Right lobe of liver (tissue), 6 donors: ENCODE results near the gene CASP10. TPM values are rescaled to one million over a fixed set of nuclear protein-coding genes. Genes with fewer than 3 reads are reported as not detected.
A peak's percentile ranks its signal among the peaks of the same experiment; 100 is the strongest.

Experiments
- ATAC-seq, 4 donors: fragments of 200-7000 bp; cut with Tn5 transposase; one replicate each; pipeline ENCODE4 v1.9.1; 2020; ENCODE audit warnings: mild to moderate bottlenecking in 4 of 4, moderate library complexity in 4 of 4
- DNase-seq, 3 donors: peaks; one replicate each; pipeline ENCODE4 v3.0.0-alpha.2; 2020
- H3K27ac ChIP-seq, 3 donors: fragments of 200-600 bp; one replicate each; pipeline ENCODE4 v1.8.0; 2022
- H3K27me3 ChIP-seq, 2 donors: fragments of 200-600 bp; one replicate each; pipeline ENCODE4 v1.8.0; 2022
- H3K36me3 ChIP-seq, 4 donors: fragments of 200-600 bp; sonication (generic) in 1 of 4; one replicate each; pipeline versions ENCODE4 v1.5.1 to v1.8.0; 2017 to 2022; ENCODE audit warnings: control low read depth in 1 of 4
- H3K4me1 ChIP-seq, 4 donors: fragments of 200-600 bp; sonication (generic) in 1 of 4; one replicate each; pipeline versions ENCODE4 v1.5.1 to v1.8.0; 2017 to 2022; ENCODE audit warnings: control low read depth in 1 of 4
- H3K4me3 ChIP-seq, 3 donors: fragments of 200-600 bp; one replicate each; pipeline ENCODE4 v1.8.0; 2022
- H3K9me3 ChIP-seq, 4 donors: fragments of 200-600 bp; sonication (generic) in 1 of 4; one replicate each; pipeline versions ENCODE4 v1.5.1 to v1.8.0; 2017 to 2022; ENCODE audit warnings: control low read depth in 1 of 4
- POLR2A ChIP-seq: fragments of 450-650 bp; IDR thresholded peaks from one replicate; pipeline ENCODE4 v1.6.1; 2017; ENCODE audit warnings: antibody characterized with exemption, mild to moderate bottlenecking
- WGBS: methylation state at CpG from one replicate; pipeline ENCODE4 v1.1.6; 2018; ENCODE audit warnings: low coverage, low lambda C conversion rate; ENCODE audit not compliant: insufficient coverage; ENCODE audit errors: missing lambda C conversion rate; 5-methylcytosine and 5-hydroxymethylcytosine counted together
- intact Hi-C, 2 donors: fragments of 100-400 bp; cut with DNase I; formaldehyde crosslinking; loops; one replicate each; pipeline versions ENCODE4 v1.11.2 to v1.14.1; 2022
- total RNA-seq, 6 experiments: library from RNA; depleted of rRNA in 2 of 6; stranded (reverse); fragments of >200 nt in 2 of 6; fragmentation: NEBNext Ultra II Directional in 3 of 6; extraction: Animal tissue kit (Norgen Biotek cat#: 25700) in 3 of 6; gene quantifications; one replicate each; pipeline versions ENCODE4 v1.1.0 to v1.2.4, GENCODE V29; 2016 to 2023
- TF ChIP-seq, protein P1 (sequence below), 4 donors: fragments of 200-600 bp in 3 of 4; fragments of 450-650 bp in 1 of 4; IDR thresholded peaks; one replicate each; pipeline versions ENCODE4 v1.5.1 to v1.8.0; 2016 to 2022; ENCODE audit warnings: antibody characterized with exemption in 4 of 4, mild to moderate bottlenecking in 2 of 4
- donor health status: DM: no; HTN: yes; CAD: no.
- donor health status: DM: no; HTN: no; CAD: no.
- donor health status: DM: no; HTN: no; CAD: no.
- donor health status: DM: no; HTN: yes; CAD: no.
- donor health status: DM: no; HTN: yes; CAD: no.

Gene CASP10
- total RNA-seq, 6 experiments from 2014 or later: 4.2 to 9.4 (median 8.4) TPM

- WGBS: 61% methylated on average over 6 of the region's 9 CpGs
- no peak for DNase-seq
- TF ChIP-seq, protein P1, sequence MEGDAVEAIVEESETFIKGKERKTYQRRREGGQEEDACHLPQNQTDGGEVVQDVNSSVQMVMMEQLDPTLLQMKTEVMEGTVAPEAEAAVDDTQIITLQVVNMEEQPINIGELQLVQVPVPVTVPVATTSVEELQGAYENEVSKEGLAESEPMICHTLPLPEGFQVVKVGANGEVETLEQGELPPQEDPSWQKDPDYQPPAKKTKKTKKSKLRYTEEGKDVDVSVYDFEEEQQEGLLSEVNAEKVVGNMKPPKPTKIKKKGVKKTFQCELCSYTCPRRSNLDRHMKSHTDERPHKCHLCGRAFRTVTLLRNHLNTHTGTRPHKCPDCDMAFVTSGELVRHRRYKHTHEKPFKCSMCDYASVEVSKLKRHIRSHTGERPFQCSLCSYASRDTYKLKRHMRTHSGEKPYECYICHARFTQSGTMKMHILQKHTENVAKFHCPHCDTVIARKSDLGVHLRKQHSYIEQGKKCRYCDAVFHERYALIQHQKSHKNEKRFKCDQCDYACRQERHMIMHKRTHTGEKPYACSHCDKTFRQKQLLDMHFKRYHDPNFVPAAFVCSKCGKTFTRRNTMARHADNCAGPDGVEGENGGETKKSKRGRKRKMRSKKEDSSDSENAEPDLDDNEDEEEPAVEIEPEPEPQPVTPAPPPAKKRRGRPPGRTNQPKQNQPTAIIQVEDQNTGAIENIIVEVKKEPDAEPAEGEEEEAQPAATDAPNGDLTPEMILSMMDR (IDR thresholded peaks at IDR 0.05): no peak
- no peak for TF ChIP-seq POLR2A
- Histone ChIP-seq H3K4me3 (no peak overlapping the region), H3K36me3 (peaks cover 0 to 13% (median 0%) of the 10 kb centered on the region in 4 donors), H3K9me3 (no peaks in the 10 kb centered on the region), H3K27me3 (no peaks in the 10 kb centered on the region), H3K4me1 (peaks cover 0 to 21% (median 0%) of the 10 kb centered on the region in 4 donors), H3K27ac (peak overlapping the region in 1 of 3 donors; percentile 34)
- intact Hi-C loops: no loop called here
- peak; percentile 62 to 79 (median 68) for ATAC-seq
Observed at GRCh38 chr2:201204655-201205514, 21.9 kb downstream of the CASP10 start.

GRCh38 chr2:201205515-201205849, 22.5 kb downstream of the CASP10 start:
- Histone ChIP-seq H3K4me1 (peaks cover 0 to 21% (median 0%) of the 10 kb centered on the region in 4 donors), H3K36me3 (peaks cover 0 to 10% (median 0%) of the 10 kb centered on the region in 4 donors), H3K4me3 (no peak overlapping the region), H3K27me3 (no peaks in the 10 kb centered on the region), H3K27ac (no peak overlapping the region), H3K9me3 (no peaks in the 10 kb centered on the region)
- 100% methylated on average over 2 of the region's 3 CpGs for WGBS
- ATAC-seq (no peak), DNase-seq (no peak)
- intact Hi-C loops: no loop called here
- TF ChIP-seq POLR2A: no peak
- TF ChIP-seq, protein P1 (IDR thresholded peaks at IDR 0.05): no peak

GRCh38 chr2:201208563-201209252, 25.8 kb downstream of the CASP10 start:
- peaks cover 0 to 12% (median 0%) of the 10 kb centered on the region in 4 donors for H3K36me3 ChIP-seq
- no peak overlapping the region for H3K4me3 ChIP-seq
- WGBS: 70% methylated on average over 9 of the region's 12 CpGs
- intact Hi-C loops: no loop called here
- DNase-seq: peak in 1 of 3 donors; percentile 59
- TF ChIP-seq, protein P1 (IDR thresholded peaks at IDR 0.05): no peak
- no peak for TF ChIP-seq POLR2A
- no peaks in the 10 kb centered on the region for H3K27me3 ChIP-seq
- ATAC-seq: peak; percentile 48 to 68 (median 58)
- peak overlapping the region in 1 of 3 donors; percentile 33 for H3K27ac ChIP-seq
- H3K9me3 ChIP-seq: no peaks in the 10 kb centered on the region
- H3K4me1 ChIP-seq: peaks cover 0 to 19% (median 0%) of the 10 kb centered on the region in 4 donors

DNA sequence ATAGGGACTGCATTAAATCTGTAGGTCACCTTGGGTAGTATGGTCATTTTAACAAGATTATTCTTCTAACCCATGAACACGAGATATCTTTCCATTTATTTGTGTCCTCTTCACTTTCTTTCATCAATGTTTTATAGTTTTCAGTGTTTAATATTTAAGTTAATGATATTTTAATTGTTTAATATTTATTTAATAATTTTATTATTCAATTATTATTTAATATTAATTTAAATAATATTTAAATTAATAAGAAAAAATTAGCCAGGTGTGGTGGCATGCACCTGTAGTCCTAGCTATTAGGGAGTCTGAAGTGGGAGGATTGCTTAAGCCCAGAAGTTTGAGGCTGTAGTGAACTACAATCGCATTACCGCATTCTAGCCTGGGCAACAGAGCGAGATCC, 33.0 kb downstream of the CASP10 start:
- no peak for TF ChIP-seq POLR2A
- TF ChIP-seq, protein P1 (IDR thresholded peaks at IDR 0.05): no peak
- no peak overlapping the region for H3K4me3 ChIP-seq
- intact Hi-C loops: no loop called here
- DNase-seq: no peak
- H3K27me3 ChIP-seq: no peaks in the 10 kb centered on the region
- peaks cover 0 to 23% (median 3%) of the 10 kb centered on the region in 4 donors for H3K36me3 ChIP-seq
- no peak for ATAC-seq
- WGBS: 89% methylated on average over 4 of the region's 4 CpGs
- no peaks in the 10 kb centered on the region for H3K9me3 ChIP-seq
- no peak overlapping the region for H3K27ac ChIP-seq
- no peaks in the 10 kb centered on the region for H3K4me1 ChIP-seq
